HG03097 (cell line): ENCODE data around the gene STK32B.
"Not testable (repeated sequence)": the region's sequence is repeated elsewhere in the genome, so short reads cannot be mapped to it uniquely, and the experiment has no call there.

Experiments
- ATAC-seq: cut with Tn5 transposase; IDR thresholded peaks from one replicate; pipeline ENCODE4 v1.9.1; 2021; ENCODE audit not compliant: unreplicated experiment, low FRiP score

Gene STK32B

DNA sequence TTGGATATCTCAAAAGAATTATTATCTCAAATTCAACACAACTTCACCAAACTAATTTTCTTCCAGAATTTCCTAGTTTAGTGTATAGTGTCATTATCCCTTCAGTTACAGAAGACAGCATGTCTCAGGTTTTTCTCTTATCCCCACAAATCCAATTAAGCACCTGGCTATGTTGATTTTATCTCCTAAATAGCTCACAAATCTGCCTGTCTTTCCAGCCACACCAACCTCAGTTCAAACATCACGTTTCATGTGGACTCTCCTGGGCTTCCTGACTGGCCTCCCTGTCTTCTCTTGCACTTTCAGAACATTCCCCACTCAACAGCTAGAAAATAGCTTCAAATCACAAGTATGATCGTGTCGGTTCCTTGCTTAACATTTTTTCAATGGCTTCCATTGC is 14.8 kb downstream of the STK32B start:
- ATAC-seq, result no peak

- ATAC-seq, result not testable (repeated sequence)
These were observed 15.7 kb downstream of the STK32B start for GRCh38 chr4:5066968-5067367.

- no peak for ATAC-seq
These were observed 16.6 kb downstream of the STK32B start for GRCh38 chr4:5067908-5068307.

DNA sequence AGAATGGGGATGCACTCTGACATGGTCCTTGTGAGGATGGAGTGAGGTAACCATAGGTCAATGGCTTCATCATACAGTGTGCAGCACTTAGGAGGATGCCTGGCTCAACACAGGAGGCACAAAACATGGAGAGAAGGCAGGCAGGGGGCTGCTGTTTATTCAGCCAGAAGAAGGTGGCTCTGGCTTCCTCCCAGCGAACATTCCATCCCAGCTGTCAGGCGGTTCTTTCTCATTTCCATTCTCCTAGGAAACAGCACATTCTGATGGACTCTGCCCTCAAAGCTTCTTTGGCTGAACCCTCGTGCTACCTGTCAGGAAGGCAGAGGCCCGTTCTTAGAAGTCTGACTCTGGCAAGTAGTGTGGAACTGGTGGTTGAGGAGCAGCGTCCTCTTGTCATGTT is 18.6 kb downstream of the STK32B start:
- no peak for ATAC-seq

DNA sequence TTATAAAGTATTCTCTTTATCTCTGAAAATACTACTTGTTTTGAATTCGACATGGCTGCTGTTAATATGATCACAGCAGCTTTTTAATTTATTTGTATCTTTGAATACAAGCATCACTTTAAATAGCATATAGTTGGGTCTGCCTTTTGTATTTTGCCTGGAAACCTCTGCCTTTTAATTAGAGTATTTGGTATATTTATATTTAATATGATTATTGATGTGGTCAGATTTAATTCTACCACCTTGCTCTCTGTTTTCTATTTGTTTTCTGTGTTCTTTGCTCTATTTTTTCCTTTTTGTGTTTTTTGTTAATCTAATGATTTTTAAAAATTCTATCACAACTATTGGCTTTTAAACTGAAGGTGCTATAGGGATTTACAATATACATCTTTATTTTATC is 21.7 kb downstream of the STK32B start:
- ATAC-seq, result no peak

DNA sequence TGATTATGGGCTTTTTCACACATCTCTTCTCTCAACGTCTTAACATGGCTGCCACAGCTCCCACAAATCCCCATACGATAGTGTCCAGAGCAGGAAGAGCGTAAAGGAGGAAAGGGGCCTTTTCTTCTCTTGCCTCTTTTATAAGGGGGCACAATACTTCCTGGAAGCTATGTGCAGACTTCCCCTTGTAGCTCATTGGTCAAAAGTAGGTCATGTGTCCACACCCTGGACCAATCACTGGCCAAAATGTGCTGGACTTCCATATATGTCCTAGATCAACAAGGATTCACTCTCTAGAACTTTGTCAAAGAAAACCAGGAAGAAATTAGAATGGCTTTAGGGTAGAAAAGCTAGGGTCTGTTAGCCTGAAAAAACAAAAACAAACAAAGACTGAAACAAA is 26.7 kb downstream of the STK32B start:
- no peak for ATAC-seq

DNA sequence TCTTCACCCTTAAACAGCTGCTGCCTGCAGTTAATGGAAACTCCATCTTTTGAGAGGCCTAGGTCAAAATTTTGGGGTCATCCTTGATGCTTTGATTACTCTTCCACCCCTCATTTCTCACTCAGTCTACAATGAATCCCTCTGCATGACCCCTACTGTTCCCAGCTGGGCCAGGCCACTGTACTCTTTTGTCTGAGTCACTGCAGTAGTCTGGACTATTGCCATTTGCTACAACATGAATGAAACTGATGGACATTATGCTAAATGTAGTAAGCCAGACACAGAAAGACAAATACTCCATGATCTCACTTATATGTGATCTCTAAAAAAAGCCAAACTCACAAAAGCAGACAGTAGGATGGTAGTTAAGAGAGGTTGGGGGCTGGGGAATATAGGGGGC is 28.3 kb downstream of the STK32B start:
- ATAC-seq, result no peak

- no peak for ATAC-seq
These were observed 30.2 kb downstream of the STK32B start for GRCh38 chr4:5081441-5081999.

- ATAC-seq, result no peak
These were observed 31.1 kb downstream of the STK32B start for GRCh38 chr4:5082376-5082775.

DNA sequence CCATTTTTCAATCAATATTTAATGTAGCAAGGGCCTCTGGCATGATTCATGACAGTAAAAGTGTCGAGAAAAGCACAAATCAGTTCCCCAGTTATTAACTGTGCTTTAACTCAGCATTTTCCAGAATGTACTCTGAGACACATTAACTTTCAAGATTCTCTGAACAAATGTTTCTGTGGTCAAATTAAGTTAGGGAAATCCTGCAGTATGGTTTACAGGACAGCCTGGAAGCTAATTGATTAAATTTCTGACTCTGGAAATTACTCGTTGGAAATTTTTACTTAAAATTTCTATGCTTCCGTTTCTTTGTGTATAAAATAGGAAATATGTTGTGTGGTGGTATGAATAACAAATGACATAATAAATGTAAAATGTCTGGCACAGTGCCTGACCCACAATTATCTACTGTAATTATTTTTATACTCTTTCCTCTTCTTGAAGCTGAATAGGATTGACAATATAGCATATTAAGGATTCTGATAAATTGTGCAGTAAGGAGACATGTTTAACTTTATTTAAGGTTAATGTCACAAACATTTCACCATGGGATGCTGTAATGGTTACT is 33.7 kb downstream of the STK32B start:
- no peak for ATAC-seq

- no peak for ATAC-seq
These were observed 35.3 kb downstream of the STK32B start for GRCh38 chr4:5086535-5086934.

DNA sequence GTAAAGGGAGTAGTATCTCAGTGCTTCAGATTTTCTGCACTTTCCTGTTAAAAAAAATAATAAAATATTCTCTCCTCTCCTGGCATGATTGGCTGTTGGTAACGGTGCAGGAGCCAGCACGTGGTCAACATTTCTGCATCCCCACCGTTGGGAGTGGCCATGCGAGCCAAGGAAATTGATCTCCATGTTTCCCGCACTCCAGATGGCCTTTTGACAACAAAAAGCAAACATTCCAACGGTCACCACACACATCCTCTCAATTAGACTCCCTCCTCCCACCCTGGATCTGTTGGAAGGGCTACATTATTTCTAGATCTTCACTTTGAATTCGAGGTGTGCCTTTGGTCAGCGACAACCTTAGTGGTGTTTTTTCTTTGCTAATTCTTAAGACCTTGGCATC is 45.0 kb downstream of the STK32B start:
- ATAC-seq, result no peak

- no peak for ATAC-seq
These were observed 46.9 kb downstream of the STK32B start for GRCh38 chr4:5098176-5098575.

GRCh38 chr4:5100336-5100735 is 49.1 kb downstream of the STK32B start:
- no peak for ATAC-seq

- no peak for ATAC-seq
These were observed 49.7 kb downstream of the STK32B start for GRCh38 chr4:5100986-5101385.

- no peak for ATAC-seq
These were observed 50.3 kb downstream of the STK32B start for GRCh38 chr4:5101571-5101970.

DNA sequence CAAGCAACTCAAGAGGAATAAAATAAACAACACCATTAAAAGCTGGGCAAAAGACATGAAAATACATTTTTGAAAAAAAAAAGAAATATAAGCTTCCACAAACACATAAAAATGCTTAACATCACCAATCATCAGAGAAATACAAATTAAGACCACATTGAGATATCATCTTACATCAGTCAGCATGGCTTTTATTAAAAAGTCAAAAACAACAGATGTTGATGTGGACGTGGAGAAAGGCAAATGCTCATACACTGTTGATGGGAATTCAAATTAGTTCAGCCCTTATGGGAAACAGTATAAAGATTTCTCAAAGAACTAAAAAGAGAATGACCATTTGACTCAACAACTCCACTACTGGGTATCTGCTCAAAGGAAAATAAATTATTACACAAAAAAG is 59.6 kb downstream of the STK32B start:
- ATAC-seq, result no peak

GRCh38 chr4:5112333-5113095 is 61.2 kb downstream of the STK32B start:
- no peak for ATAC-seq

- no peak for ATAC-seq
These were observed 63.7 kb downstream of the STK32B start for GRCh38 chr4:5114950-5115349.

GRCh38 chr4:5118091-5118786 is 67.0 kb downstream of the STK32B start:
- ATAC-seq, result no peak

- no peak for ATAC-seq
These were observed 67.9 kb downstream of the STK32B start for GRCh38 chr4:5118994-5119835.
